H9 (cell line): ENCODE results near the gene LPCAT3. TPM values are rescaled to one million over a fixed set of nuclear protein-coding genes. Genes with fewer than 3 reads are reported as not detected.

Experiments used
- DNase-seq: peaks from one replicate; pipeline ENCODE4 v3.0.0-alpha.2; 2017
- H2AFZ ChIP-seq: one replicate; pipeline ENCODE4 v1.6.1; 2013; ENCODE audit warnings: mild to moderate bottlenecking, low read length, control low read depth, moderate library complexity
- H2AK5ac ChIP-seq: 2 replicates; pipeline ENCODE4 v1.6.1; 2013; ENCODE audit warnings: low read length, control low read depth, mixed read lengths; ENCODE audit not compliant: insufficient read length
- H2BK120ac ChIP-seq: one replicate; pipeline ENCODE4 v1.6.1; 2013; ENCODE audit warnings: low read depth, mild to moderate bottlenecking, low read length, control low read depth, inconsistent platforms; ENCODE audit not compliant: poor library complexity, severe bottlenecking
- H2BK12ac ChIP-seq: 2 replicates; pipeline ENCODE4 v1.6.1; 2013; ENCODE audit warnings: low read length, control low read depth, mixed read lengths, low read depth; ENCODE audit not compliant: insufficient read length
- H2BK15ac ChIP-seq: 2 replicates; pipeline ENCODE4 v1.6.1; 2013; ENCODE audit warnings: low read depth, low read length, control low read depth
- H2BK20ac ChIP-seq: one replicate; pipeline ENCODE4 v1.6.1; 2013; ENCODE audit warnings: low read depth, mild to moderate bottlenecking, low read length, control low read depth, inconsistent platforms; ENCODE audit not compliant: poor library complexity, severe bottlenecking
- H2BK5ac ChIP-seq: 2 replicates; pipeline ENCODE4 v1.6.1; 2013; ENCODE audit warnings: low read length, control low read depth, mixed read lengths; ENCODE audit not compliant: insufficient read length
- H3K14ac ChIP-seq: 2 replicates; pipeline ENCODE4 v1.6.1; 2013; ENCODE audit warnings: low read length, control low read depth; ENCODE audit not compliant: insufficient read depth
- H3K18ac ChIP-seq: 2 replicates; pipeline ENCODE4 v1.6.1; 2013; ENCODE audit warnings: low read depth, mild to moderate bottlenecking, mixed read lengths, low read length, control low read depth; ENCODE audit not compliant: insufficient read length
- H3K23ac ChIP-seq: 2 replicates; pipeline ENCODE4 v1.6.1; 2013; ENCODE audit warnings: low read length, control low read depth, mixed read lengths, low read depth; ENCODE audit not compliant: insufficient read length
- H3K23me2 ChIP-seq: 2 replicates; pipeline ENCODE4 v1.6.1; 2013; ENCODE audit warnings: low read depth, mild to moderate bottlenecking, mixed read lengths, low read length, control low read depth; ENCODE audit not compliant: insufficient read length, poor library complexity, severe bottlenecking
- H3K27ac ChIP-seq: 2 replicates; pipeline ENCODE4 v1.5.1; 2013; ENCODE audit warnings: low read length, control low read depth, mixed read lengths, low read depth; ENCODE audit not compliant: insufficient read length
- H3K27me3 ChIP-seq: 2 replicates; pipeline ENCODE4 v1.6.1; 2013; ENCODE audit warnings: low read length, control low read depth, inconsistent platforms; ENCODE audit not compliant: insufficient read depth
- H3K4ac ChIP-seq: 2 replicates; pipeline ENCODE4 v1.6.1; 2013; ENCODE audit warnings: low read depth, mild to moderate bottlenecking, control low read depth, inconsistent platforms, low read length, moderate library complexity
- H3K4me1 ChIP-seq: 2 replicates; pipeline ENCODE4 v1.6.1; 2013; ENCODE audit warnings: low read length, control low read depth, inconsistent platforms; ENCODE audit not compliant: insufficient read depth
- H3K4me2 ChIP-seq: 2 replicates; pipeline ENCODE4 v1.6.1; 2013; ENCODE audit warnings: low read length, control low read depth, mixed read lengths; ENCODE audit not compliant: insufficient read length, insufficient read depth
- H3K56ac ChIP-seq: 2 replicates; pipeline ENCODE4 v1.6.1; 2013; ENCODE audit warnings: low read depth, mild to moderate bottlenecking, mixed read lengths, low read length, control low read depth; ENCODE audit not compliant: insufficient read length
- H3K79me1 ChIP-seq: 2 replicates; pipeline ENCODE4 v1.6.1; 2013; ENCODE audit warnings: low read depth, mild to moderate bottlenecking, moderate library complexity, low read length, control low read depth, inconsistent platforms; ENCODE audit not compliant: insufficient read depth, poor library complexity, severe bottlenecking
- H3K79me2 ChIP-seq: 2 replicates; pipeline ENCODE4 v1.6.1; 2013; ENCODE audit warnings: low read length, control low read depth, inconsistent platforms; ENCODE audit not compliant: insufficient read depth
- H3K9ac ChIP-seq: 2 replicates; pipeline ENCODE4 v1.6.1; 2013; ENCODE audit warnings: low read length, control low read depth, mixed read lengths; ENCODE audit not compliant: insufficient read length; ENCODE audit errors: extremely low read depth
- H3K9me3 ChIP-seq: one replicate; pipeline ENCODE4 v1.6.1; 2013; ENCODE audit warnings: low read depth, low read length, inconsistent platforms; ENCODE audit not compliant: control insufficient read depth
- H3T11ph ChIP-seq: one replicate; pipeline ENCODE4 v1.6.1; 2013; ENCODE audit warnings: mild to moderate bottlenecking, low read length, control low read depth, inconsistent platforms
- H4K20me1 ChIP-seq: one replicate; pipeline ENCODE4 v1.6.1; 2013; ENCODE audit not compliant: control insufficient read depth, insufficient read length, insufficient read depth
- H4K5ac ChIP-seq: 2 replicates; pipeline ENCODE4 v1.6.1; 2013; ENCODE audit warnings: low read depth, mild to moderate bottlenecking, mixed read lengths, low read length, control low read depth; ENCODE audit not compliant: insufficient read length
- H4K8ac ChIP-seq: replicated peaks from 2 replicates; pipeline ENCODE4 v1.6.1; 2013; ENCODE audit warnings: low read length, control low read depth, mixed read lengths, low read depth; ENCODE audit not compliant: insufficient read length
- H4K91ac ChIP-seq: 2 replicates; pipeline ENCODE4 v1.6.1; 2013; ENCODE audit warnings: low read depth, mild to moderate bottlenecking, moderate library complexity, mixed read lengths, low read length, control low read depth; ENCODE audit not compliant: insufficient read length
- H3K27ac Mint-ChIP-seq, 3 experiments: 2 replicates in 2 of 3; 3 replicates in 1 of 3; pipeline ENCODE4 v1.8.0; 2020 to 2021; ENCODE audit warnings: mixed read lengths in 3 of 3, mild to moderate bottlenecking in 1 of 3, moderate library complexity in 1 of 3
- H3K27me3 Mint-ChIP-seq: 2 replicates; pipeline ENCODE4 v1.8.0; 2021; ENCODE audit warnings: low read depth, mild to moderate bottlenecking, moderate library complexity, mixed read lengths
- H3K36me3 Mint-ChIP-seq, 3 experiments: 2 replicates in 2 of 3; 3 replicates in 1 of 3; pipeline ENCODE4 v1.8.0; 2020 to 2021; ENCODE audit warnings: low read depth in 3 of 3, mixed read lengths in 3 of 3; ENCODE audit not compliant: insufficient read depth in 1 of 3
- H3K4me1 Mint-ChIP-seq, 2 experiments: 2 replicates each; pipeline ENCODE4 v1.8.0; 2020; ENCODE audit warnings: mixed read lengths in 2 of 2
- H3K4me3 Mint-ChIP-seq, 2 experiments: 2 replicates in 1 of 2; 3 replicates in 1 of 2; pipeline ENCODE4 v1.8.0; 2020 to 2021; ENCODE audit warnings: mild to moderate bottlenecking in 2 of 2, mixed read lengths in 2 of 2, moderate library complexity in 1 of 2
- H3K9me3 Mint-ChIP-seq, 2 experiments: 2 replicates in 1 of 2; 3 replicates in 1 of 2; pipeline ENCODE4 v1.8.0; 2020; ENCODE audit warnings: mild to moderate bottlenecking in 2 of 2, mixed read lengths in 2 of 2, moderate library complexity in 1 of 2
- WGBS: extraction: QIAGEN DNeasy Blood & Tissue Kit; methylation state at CpG from one replicate; pipeline ENCODE4 v1.1.7; 2013; ENCODE audit warnings: missing lambda C conversion rate, low lambda C conversion rate, mixed read lengths; ENCODE audit not compliant: insufficient read length; ENCODE audit errors: extremely low coverage; 5-methylcytosine and 5-hydroxymethylcytosine counted together
- total RNA-seq: library from RNA; stranded (reverse); gene quantifications from 2 replicates; pipeline ENCODE4 v1.2.1, GENCODE V29; 2021
- TF ChIP-seq, protein P1 (sequence below): fragments of 200-600 bp; sonication (generic); conservative IDR thresholded peaks from 3 replicates; pipeline ENCODE4 v1.8.0; 2021; ENCODE audit warnings: antibody characterized with exemption, mild to moderate bottlenecking

LPCAT3 gene
- total RNA-seq, 1 experiment from 2014 or later: 47.7 TPM

DNA sequence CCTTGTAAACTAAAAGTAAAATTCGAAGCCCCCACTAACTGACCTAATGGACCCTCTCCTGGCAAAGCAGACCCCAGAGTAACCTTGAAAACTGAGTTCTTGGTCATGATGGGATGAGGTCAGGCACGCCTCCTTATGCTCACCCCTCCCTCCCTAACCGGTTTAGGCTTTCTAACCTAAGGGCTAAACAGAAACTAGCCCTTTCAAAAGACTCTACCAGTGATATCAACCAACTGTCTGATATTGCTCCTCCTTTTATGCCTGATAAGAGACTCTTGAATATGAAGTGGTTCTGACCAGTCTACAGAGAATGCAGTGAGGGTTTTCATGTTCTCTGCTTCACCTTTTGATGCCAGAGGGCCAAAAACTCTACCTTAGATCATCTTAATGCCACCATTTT, 4.8 kb upstream of the LPCAT3 start:
- H3K4me1 Mint-ChIP-seq: peaks cover 8 to 9% of the 10 kb centered on the region in 2 experiments; a peak in 3 of 4 replicates
- Histone ChIP-seq H3K18ac (no peak overlapping the region), H3K4me1 (no peaks in the 10 kb centered on the region), H2BK15ac (no peak overlapping the region), H2BK120ac (no peak overlapping the region), H2AFZ (no peak overlapping the region), H4K91ac (no peak overlapping the region), H3T11ph (no peak overlapping the region), H3K27ac (no peak overlapping the region), H4K5ac (no peak overlapping the region), H2BK5ac (no peak overlapping the region), H3K4ac (no peak overlapping the region), H3K14ac (no peak overlapping the region), H3K4me2 (no peak overlapping the region), H4K8ac (no peak overlapping the region), H3K79me2 (no peaks in the 10 kb centered on the region), H3K9ac (no peak overlapping the region), H2AK5ac (no peak overlapping the region), H2BK20ac (no peak overlapping the region), H3K27me3 (no peaks in the 10 kb centered on the region), H3K56ac (no peak overlapping the region), H4K20me1 (no peaks in the 10 kb centered on the region), H3K9me3 (no peaks in the 10 kb centered on the region), H3K23me2 (no peaks in the 10 kb centered on the region), H2BK12ac (no peak overlapping the region), H3K23ac (no peak overlapping the region), H3K79me1 (no peaks in the 10 kb centered on the region)
- no peaks in the 10 kb centered on the region for H3K9me3 Mint-ChIP-seq
- no peak overlapping the region for H3K27ac Mint-ChIP-seq
- H3K4me3 Mint-ChIP-seq: no peak overlapping the region
- H3K27me3 Mint-ChIP-seq: no peaks in the 10 kb centered on the region
- H3K36me3 Mint-ChIP-seq: no peaks in the 10 kb centered on the region
- WGBS: no CpG with 5 or more reads among the region's 3 CpGs
- DNase-seq: no peak
- TF ChIP-seq, protein P1, sequence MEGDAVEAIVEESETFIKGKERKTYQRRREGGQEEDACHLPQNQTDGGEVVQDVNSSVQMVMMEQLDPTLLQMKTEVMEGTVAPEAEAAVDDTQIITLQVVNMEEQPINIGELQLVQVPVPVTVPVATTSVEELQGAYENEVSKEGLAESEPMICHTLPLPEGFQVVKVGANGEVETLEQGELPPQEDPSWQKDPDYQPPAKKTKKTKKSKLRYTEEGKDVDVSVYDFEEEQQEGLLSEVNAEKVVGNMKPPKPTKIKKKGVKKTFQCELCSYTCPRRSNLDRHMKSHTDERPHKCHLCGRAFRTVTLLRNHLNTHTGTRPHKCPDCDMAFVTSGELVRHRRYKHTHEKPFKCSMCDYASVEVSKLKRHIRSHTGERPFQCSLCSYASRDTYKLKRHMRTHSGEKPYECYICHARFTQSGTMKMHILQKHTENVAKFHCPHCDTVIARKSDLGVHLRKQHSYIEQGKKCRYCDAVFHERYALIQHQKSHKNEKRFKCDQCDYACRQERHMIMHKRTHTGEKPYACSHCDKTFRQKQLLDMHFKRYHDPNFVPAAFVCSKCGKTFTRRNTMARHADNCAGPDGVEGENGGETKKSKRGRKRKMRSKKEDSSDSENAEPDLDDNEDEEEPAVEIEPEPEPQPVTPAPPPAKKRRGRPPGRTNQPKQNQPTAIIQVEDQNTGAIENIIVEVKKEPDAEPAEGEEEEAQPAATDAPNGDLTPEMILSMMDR: no peak
